Vagina (tissue), 2 donors: ENCODE data around the gene PUS1.

Experiments
- CTCF ChIP-seq, 3 experiments: fragments of 450-650 bp in 2 of 3; fragments of 200-600 bp in 1 of 3; sonication (generic) in 1 of 3; IDR thresholded peaks; one replicate each; pipeline ENCODE4 v1.5.1; 2017 to 2019; ENCODE audit warnings: antibody characterized with exemption in 3 of 3, mild to moderate bottlenecking in 2 of 3, moderate library complexity in 2 of 3
- POLR2AphosphoS5 ChIP-seq, 2 donors: sonication (generic); formaldehyde crosslinking; IDR thresholded peaks; one replicate each; pipeline ENCODE4 v1.9.0; 2017; ENCODE audit warnings: antibody characterized with exemption in 2 of 2, mild to moderate bottlenecking in 2 of 2, low read depth in 1 of 2; ENCODE audit not compliant: insufficient read depth in 1 of 2

DNA sequence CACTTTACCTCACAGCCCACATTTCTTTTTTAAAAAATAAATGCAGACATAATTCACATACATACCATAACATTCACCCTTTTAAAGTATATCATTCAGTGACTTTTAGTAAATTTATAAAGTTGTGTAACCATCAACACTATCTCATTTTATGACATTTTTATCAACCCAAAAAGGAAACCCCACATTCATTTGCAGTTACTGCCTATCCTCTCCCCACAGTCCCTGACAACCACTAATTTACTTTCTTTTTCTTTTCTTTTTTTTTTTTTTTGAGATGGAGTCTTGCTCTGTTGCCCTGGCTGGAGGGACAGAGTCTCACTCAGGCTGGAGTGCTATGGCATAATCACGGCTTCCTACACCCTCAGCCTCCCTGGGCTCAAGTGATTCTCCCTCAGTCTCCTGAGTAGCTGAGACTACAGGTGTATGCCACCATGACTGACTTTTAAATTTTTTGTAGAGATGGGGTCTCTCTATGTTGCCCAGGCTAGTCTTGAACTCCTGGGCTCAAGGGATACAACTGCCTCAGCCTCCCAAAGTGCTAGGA is 19.2 kb downstream of the PUS1 start:
- TF ChIP-seq CTCF (IDR thresholded peaks at IDR 0.05) (no peak), POLR2AphosphoS5 (IDR thresholded peaks at IDR 0.05; ENCODE audit: insufficient read depth in 1 of 2, low read depth in 1 of 2) (no peak)
